Thoracic aorta (tissue), 2 donors: ENCODE measurements around the gene ZFAND2A. TPM values are rescaled to one million over a fixed set of nuclear protein-coding genes. Genes with fewer than 3 reads are reported as not detected.
A peak's percentile ranks its signal among the peaks of the same experiment; 100 is the strongest.
"Not testable (repeated sequence)": the region's sequence is repeated elsewhere in the genome, so short reads cannot be mapped to it uniquely, and the experiment has no call there.

Experiments
- ATAC-seq: fragments of 150-250 bp; one replicate; pipeline ENCODE4 v1.8.0; 2017; ENCODE audit warnings: low read depth; ENCODE audit not compliant: insufficient number of reproducible peaks, low FRiP score
- DNase-seq: peaks from one replicate; pipeline ENCODE4 v3.0.0-alpha.2; 2020; ENCODE audit warnings: low spot score
- H3K27ac ChIP-seq, 2 donors: fragments of 200-600 bp; sonication (generic); 1 replicate in 1 of 2; 2 replicates in 1 of 2; pipeline ENCODE4 v1.5.1; 2016; ENCODE audit warnings: mild to moderate bottlenecking in 2 of 2, moderate library complexity in 2 of 2
- H3K27me3 ChIP-seq: fragments of 200-600 bp; sonication (generic); replicated peaks from 2 replicates; pipeline ENCODE4 v1.6.0; 2016; ENCODE audit warnings: mild to moderate bottlenecking; ENCODE audit not compliant: insufficient read depth
- H3K36me3 ChIP-seq: fragments of 200-600 bp; sonication (generic); one replicate; pipeline ENCODE4 v1.5.1; 2016
- H3K4me1 ChIP-seq, 2 donors: fragments of 200-600 bp; sonication (generic); 1 replicate in 1 of 2; 2 replicates in 1 of 2; pipeline versions ENCODE4 v1.5.1 to v1.6.0; 2016; ENCODE audit warnings: low read depth in 2 of 2, mild to moderate bottlenecking in 1 of 2; ENCODE audit not compliant: control insufficient read depth in 1 of 2
- H3K4me3 ChIP-seq: fragments of 200-600 bp; sonication (generic); 2 replicates; pipeline ENCODE4 v1.5.1; 2016; ENCODE audit warnings: mild to moderate bottlenecking
- H3K9me3 ChIP-seq: fragments of 200-600 bp; sonication (generic); 2 replicates; pipeline ENCODE4 v1.5.1; 2016
- CTCF ChIP-seq: fragments of 200-600 bp; sonication (generic); IDR thresholded peaks from one replicate; pipeline ENCODE4 v1.5.1; 2019; ENCODE audit warnings: antibody characterized with exemption
- total RNA-seq, 2 donors: library from RNA; depleted of rRNA; stranded (reverse); fragments of >200 nt; gene quantifications; one replicate each; pipeline versions ENCODE4 v1.1.0 to v1.2.3, GENCODE V29; 2016

ZFAND2A gene
- total RNA-seq, 2 donors from 2014 or later, result 19.3 to 23.2 TPM

GRCh38 chr7:1168422-1168821 lies 8.4 kb upstream of the ZFAND2A start:
- DNase-seq (no peak), ATAC-seq (no peak)
- Histone ChIP-seq H3K4me1 (no peaks in the 10 kb centered on the region), H3K27ac (no peak overlapping the region), H3K36me3 (peaks cover 3% of the 10 kb centered on the region), H3K4me3 (no peak overlapping the region), H3K27me3 (no peaks in the 10 kb centered on the region), H3K9me3 (no peaks in the 10 kb centered on the region)
- TF ChIP-seq CTCF, result no peak

- peaks cover 0 to 9% of the 10 kb centered on the region in 2 donors for H3K4me1 ChIP-seq
- DNase-seq (no peak), ATAC-seq (no peak)
- H3K9me3 ChIP-seq, result no peaks in the 10 kb centered on the region
- no peak for TF ChIP-seq CTCF
- H3K4me3 ChIP-seq, result no peak overlapping the region
- no peak overlapping the region for H3K27ac ChIP-seq
- no peaks in the 10 kb centered on the region for H3K27me3 ChIP-seq
- H3K36me3 ChIP-seq, result peaks cover 3% of the 10 kb centered on the region
Measured at GRCh38 chr7:1164436-1164835, 4.4 kb upstream of the ZFAND2A start.

GRCh38 chr7:1163121-1163520 lies 3.1 kb upstream of the ZFAND2A start:
- Histone ChIP-seq H3K27ac (no peak overlapping the region), H3K9me3 (no peaks in the 10 kb centered on the region), H3K27me3 (no peaks in the 10 kb centered on the region), H3K4me3 (no peak overlapping the region), H3K4me1 (peaks cover 7 to 21% of the 10 kb centered on the region in 2 donors), H3K36me3 (peaks cover 3% of the 10 kb centered on the region)
- DNase-seq, result no peak
- ATAC-seq, result no peak
- no peak for TF ChIP-seq CTCF

- no peak for TF ChIP-seq CTCF
- ATAC-seq (no peak), DNase-seq (no peak)
- Histone ChIP-seq H3K27me3 (no peaks in the 10 kb centered on the region), H3K4me3 (peak overlapping the region; percentile 98), H3K36me3 (peaks cover 15% of the 10 kb centered on the region), H3K9me3 (no peaks in the 10 kb centered on the region), H3K27ac (peak overlapping the region; percentile 77 to 83), H3K4me1 (peaks cover 7 to 24% of the 10 kb centered on the region in 2 donors)
Measured at GRCh38 chr7:1160670-1161021, 650 bp upstream of the ZFAND2A start.

GRCh38 chr7:1159231-1159630 lies 765 bp downstream of the ZFAND2A start:
- ATAC-seq, H3K27me3 ChIP-seq, H3K27ac ChIP-seq, DNase-seq, H3K9me3 ChIP-seq: not testable (repeated sequence)
- Histone ChIP-seq H3K4me3 (peak overlapping the region; percentile 98), H3K4me1 (peaks cover 7 to 24% of the 10 kb centered on the region in 2 donors), H3K36me3 (peaks cover 29% of the 10 kb centered on the region)
